IPS DF 19.7 (cell line): ENCODE data around the gene GNAS.

ENCODE experiments used
- DNase-seq: peaks from one replicate; pipeline ENCODE4 v3.0.0-alpha.2; 2013; ENCODE audit warnings: low read depth, low spot score

The GNAS gene

DNA sequence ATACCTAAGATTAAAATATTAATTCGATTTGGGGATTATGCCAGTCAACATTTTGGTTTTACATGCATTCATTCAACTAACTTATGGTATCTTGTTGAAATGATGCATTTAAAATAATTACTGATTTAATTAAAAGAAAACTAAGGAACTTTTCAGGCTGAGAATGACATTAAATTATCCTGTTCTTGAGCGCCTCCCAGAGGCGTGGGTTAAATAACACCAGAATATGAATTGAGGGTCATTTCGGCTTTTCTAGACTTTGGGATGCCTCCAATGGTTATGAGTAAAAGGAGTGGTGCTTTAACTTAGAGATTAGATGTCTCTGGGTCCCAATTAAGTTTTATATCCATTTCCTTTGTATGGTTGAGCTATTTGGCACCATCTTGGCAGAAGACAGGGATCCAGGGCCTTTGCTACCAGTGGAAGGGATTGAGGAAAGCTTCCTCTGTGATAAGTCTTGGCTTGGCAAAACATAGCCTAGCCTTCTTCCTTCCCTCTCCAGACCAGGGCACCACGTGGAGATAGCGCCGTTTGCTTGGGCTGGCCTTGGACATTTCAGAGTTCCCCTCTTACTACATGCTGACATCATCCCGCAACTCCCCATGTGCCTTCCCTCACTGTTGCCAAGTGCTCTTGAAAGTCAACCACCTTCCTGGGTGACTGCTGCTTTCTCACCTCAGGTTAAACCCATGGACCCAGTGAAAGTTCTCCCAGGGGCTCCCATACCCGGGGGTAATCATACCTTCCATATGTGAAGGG is 28.7 kb downstream of the GNAS start:
- no peak for DNase-seq

DNA sequence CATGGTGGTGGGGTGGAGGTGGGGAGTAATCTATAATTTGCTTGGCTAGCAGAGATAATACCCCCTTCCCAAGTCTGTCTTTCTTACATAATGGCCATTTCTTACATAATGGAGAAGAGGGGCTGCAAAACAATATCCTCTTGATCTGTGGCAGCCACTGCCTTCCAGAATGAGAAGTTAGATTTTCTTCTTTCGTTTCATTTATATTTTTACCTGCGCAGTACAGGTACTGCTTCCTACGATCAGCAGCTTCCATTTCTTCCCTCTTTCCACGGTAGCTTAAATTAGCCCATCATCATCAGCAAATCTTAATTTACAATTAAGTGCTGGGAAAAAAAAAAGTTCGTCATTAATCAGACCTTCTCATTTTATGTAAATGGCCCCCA is 30.2 kb downstream of the GNAS start:
- no peak for DNase-seq

DNA sequence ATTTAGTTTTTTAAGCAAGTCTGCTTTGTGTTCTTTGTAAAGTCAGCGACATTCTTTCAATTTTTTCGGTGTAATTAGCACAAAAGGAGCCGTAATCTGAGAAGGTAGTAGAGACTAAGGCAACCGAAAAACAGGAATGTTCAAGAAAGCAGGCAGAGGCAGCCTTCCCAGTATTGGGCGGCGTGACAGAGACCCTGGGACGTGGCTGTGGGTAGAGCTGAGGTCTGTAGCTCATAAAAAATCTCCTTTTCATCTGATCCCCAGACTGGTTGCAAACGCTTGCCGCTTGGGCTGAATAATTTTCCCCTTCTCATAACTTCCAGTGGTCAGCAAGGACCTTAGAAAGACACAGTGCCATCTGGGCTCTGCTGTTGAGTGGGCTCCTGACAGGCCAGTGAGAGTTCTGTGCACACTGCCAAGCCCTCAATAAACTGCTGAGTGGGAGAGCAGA is 30.8 kb downstream of the GNAS start:
- DNase-seq, result no peak

DNA sequence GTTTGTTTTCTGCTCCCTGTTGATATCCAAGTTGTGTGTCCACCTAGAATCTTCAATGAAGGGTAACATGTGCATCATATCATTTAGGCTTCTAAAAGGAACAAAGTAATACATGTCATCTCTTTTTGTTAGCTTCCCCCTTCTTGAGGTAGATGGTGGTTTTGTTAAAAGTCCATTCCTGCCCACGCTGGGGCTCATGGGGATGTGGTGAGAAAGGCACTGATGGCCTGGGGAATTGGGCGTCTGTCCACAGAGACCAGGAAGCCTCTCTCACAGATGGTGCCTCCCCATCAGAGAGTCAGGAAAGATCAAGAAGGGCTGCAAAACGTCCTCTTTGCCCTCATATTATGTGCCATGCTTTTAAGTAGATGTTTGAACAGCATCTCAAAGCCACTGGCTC is 32.5 kb downstream of the GNAS start:
- DNase-seq, result no peak

DNA sequence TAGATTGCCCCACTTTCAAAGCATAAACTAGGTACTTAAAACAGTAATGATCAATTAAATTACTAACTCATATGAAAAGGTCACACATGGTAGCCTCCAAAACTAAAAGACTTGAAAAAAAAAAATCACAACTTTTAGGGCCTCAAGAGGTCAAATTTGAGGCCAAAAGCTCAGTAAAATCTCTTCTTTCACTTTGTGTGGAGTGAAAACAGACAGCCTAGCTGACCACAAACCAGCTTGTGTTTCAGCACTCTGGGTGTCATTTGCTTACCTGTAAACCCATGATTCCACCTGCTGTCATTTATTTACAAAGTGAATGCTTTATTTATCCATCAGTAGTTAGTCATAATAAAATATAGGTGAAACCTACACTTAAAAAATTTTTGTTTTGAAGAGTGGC is 34.0 kb downstream of the GNAS start:
- DNase-seq, result no peak

DNA sequence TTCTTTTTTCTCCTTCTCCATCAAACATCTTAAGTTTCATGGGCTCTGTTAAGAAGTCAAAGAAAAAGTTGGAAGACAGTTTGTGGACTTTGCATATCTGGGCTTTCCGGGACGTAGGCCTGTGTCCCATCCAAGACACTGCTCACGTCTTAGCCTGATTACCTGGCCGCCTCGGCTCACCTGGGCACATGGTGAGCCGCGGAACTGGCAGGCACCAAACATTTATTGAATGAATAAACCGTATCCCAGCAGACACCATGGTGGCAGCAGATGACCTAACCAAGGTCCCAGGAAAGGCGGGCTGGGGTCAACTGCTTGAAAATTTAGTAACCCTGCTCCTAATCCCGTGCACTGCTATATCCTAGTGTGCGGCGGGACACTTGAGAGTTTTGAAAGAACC is 35.6 kb downstream of the GNAS start:
- DNase-seq, result no peak

DNA sequence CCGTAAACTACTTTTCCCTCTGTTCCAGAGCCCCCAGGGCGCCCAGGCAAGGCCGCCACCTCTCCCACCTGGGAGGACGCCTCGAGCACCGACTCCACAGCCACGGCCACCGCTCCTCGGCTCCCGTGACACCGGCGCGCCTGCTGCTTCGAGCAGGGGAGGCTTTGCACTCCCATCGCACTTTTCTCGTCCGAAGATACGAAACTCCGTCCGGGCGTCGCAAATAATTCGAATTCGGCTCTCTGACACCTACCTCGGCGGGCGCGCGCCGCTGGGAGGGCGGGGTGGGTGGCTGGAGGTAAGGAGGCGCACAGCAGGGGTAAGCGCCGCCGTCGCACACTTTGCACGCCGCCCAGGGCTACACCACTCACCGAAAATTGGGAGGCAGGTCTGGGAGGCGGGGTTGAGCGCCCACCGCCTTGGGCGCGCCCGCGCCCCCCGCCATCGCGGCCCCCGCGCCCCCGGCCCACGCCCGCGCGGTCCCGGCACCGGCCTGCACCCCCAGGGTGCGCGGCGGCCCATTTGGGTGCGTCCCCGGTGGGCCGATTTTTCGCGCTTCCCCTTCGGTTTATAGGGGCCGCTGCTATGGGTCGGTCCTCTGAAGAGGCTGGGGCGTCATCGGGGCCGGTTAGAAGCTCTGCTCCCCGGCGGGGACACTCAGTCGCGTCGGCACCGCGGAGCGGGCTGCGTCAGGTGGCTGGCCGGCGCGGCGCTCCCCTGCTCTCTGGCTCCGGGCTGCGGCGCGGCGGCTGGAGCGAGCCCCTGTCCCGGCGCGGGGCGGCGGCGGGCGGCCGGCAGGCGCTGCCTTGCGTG is 36.2 kb downstream of the GNAS start:
- DNase-seq, result no peak

DNA sequence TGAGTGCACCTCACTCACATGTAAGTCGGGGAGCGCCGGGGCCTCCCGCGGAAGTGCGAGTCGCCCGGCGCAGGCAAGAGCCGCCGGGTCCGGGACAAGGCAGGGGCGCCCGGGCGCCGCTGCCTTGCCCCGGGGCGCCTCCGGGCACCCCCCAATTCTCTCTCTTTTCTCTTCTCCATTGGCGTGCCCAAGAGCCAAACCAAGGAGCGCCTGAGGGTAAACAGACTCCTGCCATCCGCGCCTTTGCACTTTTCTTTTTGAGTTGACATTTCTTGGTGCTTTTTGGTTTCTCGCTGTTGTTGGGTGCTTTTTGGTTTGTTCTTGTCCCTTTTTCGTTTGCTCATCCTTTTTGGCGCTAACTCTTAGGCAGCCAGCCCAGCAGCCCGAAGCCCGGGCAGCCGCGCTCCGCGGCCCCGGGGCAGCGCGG is 36.8 kb downstream of the GNAS start:
- no peak for DNase-seq

DNA sequence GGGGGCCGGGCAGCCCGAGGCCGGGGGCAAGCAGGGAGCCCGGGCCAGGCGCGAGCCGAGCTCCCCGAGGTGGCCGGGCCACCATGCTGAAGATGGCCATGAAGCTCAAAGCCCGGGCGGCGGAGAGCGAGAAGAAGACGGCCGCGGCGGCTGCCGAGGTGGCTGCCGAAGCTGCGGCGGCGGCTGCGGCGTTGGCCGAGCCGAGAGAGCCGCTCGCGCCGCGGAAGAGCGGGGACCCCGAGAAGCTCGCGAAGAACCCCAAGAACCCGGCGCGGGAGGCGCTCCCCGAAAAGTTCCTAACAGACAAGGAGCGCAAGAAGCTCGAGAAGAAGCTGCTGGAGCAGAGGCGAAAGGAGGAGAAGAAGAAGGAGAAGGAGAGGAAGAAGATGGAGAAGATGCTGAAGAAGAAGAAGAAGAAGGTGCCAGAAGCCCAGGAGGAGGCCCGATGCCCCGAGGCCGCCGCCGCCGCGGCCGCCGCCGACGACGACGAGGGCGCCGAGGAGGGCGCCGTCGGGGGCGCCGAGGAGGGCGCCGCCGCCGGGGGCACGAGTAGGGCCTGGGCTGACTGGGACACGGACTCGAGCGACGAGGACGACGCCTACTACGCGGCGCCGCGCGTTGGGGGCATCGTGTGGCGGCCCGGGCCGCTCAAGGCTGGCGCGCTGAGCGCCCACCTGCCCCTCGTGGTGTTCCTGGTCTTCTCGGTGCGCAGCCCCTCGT is 37.4 kb downstream of the GNAS start:
- DNase-seq, result no peak

DNA sequence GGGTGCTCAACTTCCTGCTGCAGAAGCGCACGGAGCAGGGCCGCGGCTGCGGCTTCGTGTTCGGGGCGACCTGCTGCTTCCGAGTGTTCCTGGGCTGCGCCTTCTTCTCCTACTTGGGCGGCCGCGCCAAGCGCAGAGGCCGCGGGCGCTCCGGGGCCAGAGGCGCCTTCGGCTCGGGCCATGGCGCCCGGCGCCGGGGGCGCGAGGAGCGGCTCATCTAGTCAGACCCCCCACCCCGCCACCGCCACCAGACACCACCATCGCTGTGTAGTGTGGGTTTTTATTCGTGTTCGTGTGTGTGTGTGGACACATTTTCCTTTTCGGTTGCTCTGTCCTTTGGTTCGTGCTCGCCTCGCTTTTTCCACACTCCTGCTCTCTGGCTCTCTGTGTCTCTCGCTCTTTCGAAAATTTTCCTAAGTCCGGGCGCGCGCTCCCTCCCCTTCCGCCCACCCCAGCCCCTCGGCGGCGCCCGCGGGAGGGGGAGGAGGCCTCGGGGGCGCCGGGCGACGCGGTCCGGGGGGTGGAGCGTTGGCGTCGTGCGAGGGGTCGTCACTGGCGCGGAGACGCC is 38.1 kb downstream of the GNAS start:
- no peak for DNase-seq

DNA sequence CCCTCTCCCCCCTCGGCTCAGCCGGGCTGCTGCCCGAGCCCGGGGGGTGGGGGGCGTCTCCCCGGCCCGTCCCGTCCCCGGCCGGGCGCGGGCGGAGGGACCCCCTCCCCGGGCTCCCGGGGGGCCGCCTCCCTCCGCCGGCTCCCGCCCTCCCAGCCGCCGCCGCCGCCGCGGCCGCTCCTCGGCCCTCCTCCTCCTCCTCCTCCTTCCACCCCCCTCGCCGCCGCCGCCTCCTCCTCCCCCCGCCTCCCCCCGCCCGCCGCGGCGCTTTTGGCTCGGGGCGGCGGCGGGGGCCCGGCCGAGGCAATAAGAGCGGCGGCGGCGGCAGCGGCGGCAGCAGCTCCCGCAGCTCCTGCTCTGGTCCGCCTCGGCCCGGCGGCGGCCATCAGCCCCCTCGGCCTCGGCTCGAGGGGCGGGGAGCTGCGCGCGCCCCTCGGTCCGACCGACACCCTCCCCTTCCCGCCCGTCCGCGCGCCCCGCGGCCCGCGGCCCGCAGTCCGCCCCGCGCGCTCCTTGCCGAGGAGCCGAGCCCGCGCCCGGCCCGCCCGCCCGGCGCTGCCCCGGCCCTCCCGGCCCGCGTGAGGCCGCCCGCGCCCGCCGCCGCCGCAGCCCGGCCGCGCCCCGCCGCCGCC is 38.7 kb downstream of the GNAS start:
- DNase-seq, result no peak

DNA sequence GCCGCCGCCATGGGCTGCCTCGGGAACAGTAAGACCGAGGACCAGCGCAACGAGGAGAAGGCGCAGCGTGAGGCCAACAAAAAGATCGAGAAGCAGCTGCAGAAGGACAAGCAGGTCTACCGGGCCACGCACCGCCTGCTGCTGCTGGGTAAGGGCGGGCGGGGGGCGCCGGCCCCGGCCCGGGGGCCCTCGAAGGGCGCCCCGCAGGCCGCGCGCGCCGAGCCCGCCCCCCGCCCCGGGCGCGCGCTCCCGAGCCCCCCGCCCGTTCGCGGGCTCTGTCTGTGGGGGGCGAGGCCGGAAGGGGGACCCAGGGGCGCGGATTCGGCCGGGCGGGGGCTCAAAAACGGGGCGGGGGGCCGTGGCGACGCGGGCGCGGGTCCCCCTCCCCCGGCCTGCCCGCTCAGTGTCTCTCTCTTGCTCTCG is 39.2 kb downstream of the GNAS start:
- DNase-seq, result no peak

DNA sequence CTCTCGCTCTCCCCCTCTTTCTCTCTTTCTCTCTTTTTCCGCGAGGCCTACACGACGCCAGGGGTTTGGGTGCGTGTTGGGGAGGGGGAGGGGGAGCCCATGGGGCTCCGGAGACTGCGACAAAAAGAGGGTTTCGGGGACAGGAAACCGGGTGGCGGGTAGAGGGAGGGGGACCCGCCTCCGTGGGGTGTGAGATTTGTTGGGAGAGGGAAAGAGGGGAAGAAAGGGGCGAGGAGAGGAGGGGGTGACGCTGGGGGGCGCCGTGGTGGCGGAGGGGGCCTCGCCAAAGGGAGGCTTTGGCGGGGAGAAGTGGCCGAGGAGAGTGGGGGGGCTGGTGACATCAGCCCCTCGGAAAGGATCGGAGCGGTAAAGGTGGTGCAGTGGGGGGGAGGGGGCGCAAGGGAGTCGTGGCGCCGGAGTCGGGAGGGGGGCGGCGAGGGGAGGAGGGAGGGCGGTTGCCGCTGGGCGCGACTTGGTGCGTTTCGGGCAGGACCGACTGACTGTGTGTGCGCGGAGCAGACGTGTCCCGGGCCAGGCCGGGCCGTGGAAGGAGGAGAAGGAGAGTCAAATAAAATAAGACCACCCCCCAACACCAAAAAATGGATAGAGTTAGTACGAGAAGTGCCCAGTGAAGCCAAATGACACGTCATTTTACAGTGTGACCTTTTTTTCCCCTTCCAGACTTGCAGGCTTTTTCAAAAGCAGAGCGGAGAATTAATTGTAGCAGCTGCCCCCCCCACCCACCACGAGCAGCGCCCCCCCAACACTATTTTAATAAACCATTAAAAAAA is 39.8 kb downstream of the GNAS start:
- no peak for DNase-seq

DNA sequence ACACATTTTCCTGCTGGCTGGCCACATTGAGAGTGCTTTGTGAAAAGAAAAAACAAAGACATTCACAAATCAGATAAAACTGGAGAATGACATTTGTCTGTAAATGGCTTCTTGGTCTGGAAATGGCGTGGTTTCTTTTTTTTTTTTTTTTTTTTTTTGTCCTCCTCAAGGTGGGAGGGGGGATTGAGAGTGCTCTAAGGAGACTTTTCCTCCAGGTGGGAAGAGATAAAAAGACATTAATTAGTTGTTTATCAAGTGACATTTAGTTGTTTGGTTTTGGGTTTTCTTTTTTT is 40.4 kb downstream of the GNAS start:
- no peak for DNase-seq

DNA sequence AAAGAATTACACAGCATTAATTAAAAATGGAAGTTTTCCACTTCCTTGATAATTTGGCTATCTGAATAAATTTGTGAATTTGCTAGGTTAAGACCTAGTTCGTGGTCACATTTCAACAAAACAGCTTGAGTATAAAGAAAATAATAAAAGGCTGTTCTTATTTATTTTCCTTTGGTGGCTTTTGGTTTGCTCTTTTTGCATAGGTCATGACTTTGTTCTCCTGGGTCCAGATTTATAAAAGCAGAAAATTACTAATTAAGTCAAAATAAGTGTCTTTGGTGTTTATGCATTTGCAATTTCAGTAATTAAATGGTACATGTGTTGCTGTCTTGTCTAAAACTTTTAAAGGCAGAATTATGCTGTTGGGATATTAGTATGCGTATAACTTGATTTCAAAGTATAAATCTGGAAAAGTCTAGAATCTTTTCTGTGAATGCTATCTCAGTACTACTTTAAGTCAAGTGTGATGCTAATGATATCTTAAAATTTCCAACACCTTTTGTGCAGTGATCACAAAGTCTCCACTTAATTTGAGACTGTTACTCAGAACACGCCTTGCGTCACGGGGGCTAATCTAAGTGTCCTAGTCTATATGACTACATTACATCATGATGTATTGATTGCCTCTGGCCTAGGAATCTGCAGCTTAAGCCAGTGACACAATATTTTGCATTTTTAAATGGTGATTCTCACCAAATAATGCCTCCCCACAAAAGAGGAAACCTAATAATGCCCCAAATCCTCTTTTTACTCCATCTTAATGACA is 41.0 kb downstream of the GNAS start:
- DNase-seq, result no peak

DNA sequence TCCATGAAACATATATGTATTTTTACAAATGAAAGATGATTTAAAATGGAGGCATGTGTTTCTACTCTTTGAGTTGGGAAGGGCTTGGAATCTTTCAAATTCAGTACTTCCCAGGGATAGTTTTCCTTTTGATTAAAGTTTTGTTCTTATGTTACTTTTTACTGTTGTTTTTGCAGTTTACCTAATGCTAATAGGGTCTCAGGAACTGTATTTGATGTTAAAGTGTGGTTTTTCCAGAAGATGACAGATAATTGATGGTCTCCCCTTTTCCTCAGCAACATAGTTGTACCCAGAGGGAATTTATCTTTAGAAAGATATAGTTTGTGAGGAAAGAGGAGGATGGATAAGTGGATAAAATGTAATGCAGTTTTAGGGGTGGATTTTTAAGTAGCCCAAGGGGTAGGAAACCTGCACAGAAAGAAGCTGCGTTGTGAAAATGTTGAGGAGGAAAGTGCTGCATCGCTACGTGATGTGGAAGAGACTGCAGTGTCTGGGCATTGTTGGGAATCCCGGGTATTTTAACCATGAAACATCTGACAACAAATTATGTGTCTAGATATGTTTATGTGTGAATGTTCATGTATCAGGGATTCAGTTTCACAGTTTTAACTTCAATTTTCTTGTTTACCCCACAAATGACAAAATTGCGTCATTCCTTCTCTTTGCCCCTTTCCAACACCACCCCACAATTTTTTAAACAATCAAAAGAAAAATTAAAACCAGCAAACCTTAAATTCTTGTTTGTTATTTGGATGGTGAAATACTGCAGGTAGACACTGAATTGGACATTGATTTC is 42.3 kb downstream of the GNAS start:
- no peak for DNase-seq

DNA sequence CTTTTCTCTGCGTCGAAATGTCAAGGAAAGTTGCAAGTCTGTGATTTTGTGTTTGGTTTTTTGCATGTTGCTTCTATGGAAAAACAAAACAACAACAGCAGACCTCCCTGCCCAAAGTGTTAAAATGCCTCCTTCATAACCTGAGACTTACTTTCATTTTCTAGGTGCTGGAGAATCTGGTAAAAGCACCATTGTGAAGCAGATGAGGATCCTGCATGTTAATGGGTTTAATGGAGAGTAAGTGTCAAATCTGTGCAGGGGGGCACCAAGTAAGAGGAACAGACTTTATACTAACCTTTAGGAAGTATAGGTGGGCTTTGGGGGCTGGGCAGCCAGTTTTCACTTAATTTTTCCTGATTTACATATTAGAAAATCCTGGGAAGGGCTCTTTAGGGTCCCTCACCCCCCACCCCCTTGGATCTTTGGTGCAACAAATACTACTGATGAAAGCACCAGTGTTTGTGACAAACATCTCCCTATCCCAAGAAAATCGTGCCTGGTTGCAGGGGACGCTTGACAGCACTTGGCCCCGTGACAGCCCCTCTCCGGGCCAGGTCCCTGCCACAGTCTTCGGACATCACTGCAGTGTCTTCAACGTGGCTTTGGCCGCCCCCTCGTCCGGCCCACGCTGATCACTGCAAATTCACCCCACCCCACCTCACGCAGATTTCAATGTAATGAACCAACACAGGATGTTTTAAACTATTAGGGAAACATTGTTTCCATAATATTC is 43.1 kb downstream of the GNAS start:
- no peak for DNase-seq

DNA sequence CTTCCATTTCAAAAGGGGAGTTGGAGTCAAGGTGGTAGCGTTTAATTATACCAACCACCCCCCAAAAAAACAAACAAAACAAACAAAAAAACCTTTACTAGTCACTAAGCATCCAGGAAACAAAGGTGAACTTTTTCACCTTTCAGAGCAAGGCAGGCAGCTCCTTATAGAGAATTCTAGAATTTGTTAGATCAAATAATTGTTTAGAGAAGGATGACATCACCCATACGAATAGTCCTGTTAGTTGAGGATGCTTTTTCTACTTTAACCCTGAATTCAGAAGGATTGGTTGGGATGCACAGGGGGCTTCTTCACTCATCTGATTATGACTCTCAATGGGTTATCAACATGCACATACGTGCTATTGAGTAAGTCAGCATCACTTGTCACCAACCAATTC is 44.3 kb downstream of the GNAS start:
- DNase-seq, result no peak

DNA sequence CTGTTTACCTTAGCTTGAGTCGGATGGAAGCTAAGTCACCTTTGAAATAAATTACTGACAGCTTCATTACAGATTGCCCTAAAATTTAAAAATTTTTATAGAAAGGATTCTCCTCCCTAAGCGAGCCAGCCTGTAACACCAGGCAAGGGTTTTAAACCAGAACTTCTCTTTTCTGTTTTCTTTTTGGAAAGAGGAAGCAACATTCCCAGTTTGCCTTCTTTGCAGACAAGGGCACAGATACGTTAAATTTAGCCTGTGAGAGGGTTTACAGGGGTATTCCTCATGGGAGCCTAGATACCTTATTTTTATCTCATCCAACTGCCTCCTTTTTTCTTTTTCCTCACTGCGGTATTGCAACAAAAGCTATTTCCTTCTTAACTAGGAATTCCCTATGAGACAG is 45.0 kb downstream of the GNAS start:
- DNase-seq, result no peak
